ENCODE measurements around the gene CHSY1. TPM values are rescaled to one million over a fixed set of nuclear protein-coding genes. Genes with fewer than 3 reads are reported as not detected.

The CHSY1 gene
- total and polyA plus RNA-seq, 10 of the 15 experiments (the other 5 are each of a cell fraction or from before 2014, with no cell fraction given), result 1.4 to 31.2 (median 10.5) TPM

DNA sequence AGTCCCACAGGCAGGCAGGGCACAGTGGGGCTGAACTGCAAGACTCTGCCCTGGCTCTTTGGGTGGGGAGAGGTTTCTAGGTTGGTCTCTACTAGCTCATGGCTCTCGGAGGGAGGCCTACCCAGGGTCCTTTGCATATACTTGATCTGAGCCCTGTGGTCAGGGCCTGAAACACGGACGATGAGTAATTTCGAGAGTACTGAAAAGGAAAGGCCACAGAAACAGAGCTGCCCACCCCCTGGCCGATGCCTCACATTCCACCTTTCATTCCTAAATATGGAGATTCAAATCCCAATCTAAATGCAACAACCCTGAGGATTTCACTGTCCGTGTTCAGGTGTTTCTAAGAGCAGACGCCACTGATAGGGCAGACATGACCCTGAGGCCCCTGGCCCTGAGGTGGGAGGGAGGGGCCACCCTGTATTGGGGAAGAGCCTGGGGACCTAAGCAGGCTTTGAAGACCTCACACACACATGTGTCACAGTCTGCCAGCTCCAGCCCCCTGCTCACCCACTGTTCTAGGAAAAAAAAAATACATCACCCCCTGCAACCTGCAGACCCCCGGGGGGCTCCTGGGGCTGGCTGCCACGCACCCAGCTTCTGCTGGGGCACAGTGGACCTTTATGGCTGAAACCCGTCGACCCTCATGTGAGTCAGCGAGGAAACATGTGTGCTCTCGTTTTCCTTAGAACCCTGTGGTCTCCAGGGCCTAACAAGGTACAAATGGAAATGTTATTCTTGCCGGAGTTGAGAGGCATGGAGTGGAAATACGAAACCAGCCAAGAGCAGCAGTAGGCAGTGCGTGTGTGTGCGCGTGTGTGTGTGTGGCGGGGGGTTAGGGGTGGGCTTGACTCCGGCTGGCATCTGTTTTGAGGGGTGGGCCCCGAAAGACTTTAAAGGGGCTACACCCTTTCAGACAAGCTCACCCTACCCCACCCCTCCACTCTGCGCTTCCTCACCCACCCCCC lies 112.7 kb downstream of the CHSY1 start (continued):
- TF ChIP-seq FOS (IDR thresholded peaks at IDR 0.05; ENCODE audit: borderline replicate concordance, extremely low read depth, insufficient read length), result no peak
- no peak for TF ChIP-seq ZNF384 (IDR thresholded peaks at IDR 0.05; ENCODE audit: borderline replicate concordance, low read depth, low read length)
- TF ChIP-seq RAD21 (IDR thresholded peaks at IDR 0.05; ENCODE audit: insufficient read depth, low read depth, low read length), result no peak
- TF ChIP-seq NFIC (IDR thresholded peaks at IDR 0.05; ENCODE audit: low read depth, low read length), result peak; percentile 66; the same call in 1 of the 2 replicates
- 0 out of 2 replicates have a peak, but pooled peaks have one; percentile 41 for TF ChIP-seq TCF12 (IDR thresholded peaks at IDR 0.05; ENCODE audit: low read depth, low read length)
- peak; percentile 80 for TF ChIP-seq BCL11A (IDR thresholded peaks at IDR 0.05; ENCODE audit: low read depth, low read length)
- no peak for TF ChIP-seq TAF1 (IDR thresholded peaks at IDR 0.05; ENCODE audit: borderline replicate concordance, low read depth, low read length)
- TF ChIP-seq TCF7 (IDR thresholded peaks at IDR 0.05; ENCODE audit: borderline replicate concordance), result no peak
- no peak for TF ChIP-seq WRNIP1 (IDR thresholded peaks at IDR 0.05; ENCODE audit: borderline replicate concordance, low read depth, low read length)
- TF ChIP-seq, protein P1, sequence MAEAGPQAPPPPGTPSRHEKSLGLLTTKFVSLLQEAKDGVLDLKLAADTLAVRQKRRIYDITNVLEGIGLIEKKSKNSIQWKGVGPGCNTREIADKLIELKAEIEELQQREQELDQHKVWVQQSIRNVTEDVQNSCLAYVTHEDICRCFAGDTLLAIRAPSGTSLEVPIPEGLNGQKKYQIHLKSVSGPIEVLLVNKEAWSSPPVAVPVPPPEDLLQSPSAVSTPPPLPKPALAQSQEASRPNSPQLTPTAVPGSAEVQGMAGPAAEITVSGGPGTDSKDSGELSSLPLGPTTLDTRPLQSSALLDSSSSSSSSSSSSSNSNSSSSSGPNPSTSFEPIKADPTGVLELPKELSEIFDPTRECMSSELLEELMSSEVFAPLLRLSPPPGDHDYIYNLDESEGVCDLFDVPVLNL (IDR thresholded peaks at IDR 0.05; ENCODE audit: low read depth, low read length), result no peak
- TF ChIP-seq ESRRA (IDR thresholded peaks at IDR 0.05; ENCODE audit: low read length), result no peak
- no peak for TF ChIP-seq NR2C2 (IDR thresholded peaks at IDR 0.05; ENCODE audit: borderline replicate concordance, control insufficient read depth, insufficient read length, low read depth)
- TF ChIP-seq, protein P2, sequence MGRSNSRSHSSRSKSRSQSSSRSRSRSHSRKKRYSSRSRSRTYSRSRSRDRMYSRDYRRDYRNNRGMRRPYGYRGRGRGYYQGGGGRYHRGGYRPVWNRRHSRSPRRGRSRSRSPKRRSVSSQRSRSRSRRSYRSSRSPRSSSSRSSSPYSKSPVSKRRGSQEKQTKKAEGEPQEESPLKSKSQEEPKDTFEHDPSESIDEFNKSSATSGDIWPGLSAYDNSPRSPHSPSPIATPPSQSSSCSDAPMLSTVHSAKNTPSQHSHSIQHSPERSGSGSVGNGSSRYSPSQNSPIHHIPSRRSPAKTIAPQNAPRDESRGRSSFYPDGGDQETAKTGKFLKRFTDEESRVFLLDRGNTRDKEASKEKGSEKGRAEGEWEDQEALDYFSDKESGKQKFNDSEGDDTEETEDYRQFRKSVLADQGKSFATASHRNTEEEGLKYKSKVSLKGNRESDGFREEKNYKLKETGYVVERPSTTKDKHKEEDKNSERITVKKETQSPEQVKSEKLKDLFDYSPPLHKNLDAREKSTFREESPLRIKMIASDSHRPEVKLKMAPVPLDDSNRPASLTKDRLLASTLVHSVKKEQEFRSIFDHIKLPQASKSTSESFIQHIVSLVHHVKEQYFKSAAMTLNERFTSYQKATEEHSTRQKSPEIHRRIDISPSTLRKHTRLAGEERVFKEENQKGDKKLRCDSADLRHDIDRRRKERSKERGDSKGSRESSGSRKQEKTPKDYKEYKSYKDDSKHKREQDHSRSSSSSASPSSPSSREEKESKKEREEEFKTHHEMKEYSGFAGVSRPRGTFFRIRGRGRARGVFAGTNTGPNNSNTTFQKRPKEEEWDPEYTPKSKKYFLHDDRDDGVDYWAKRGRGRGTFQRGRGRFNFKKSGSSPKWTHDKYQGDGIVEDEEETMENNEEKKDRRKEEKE (IDR thresholded peaks at IDR 0.05), result no peak
- TF ChIP-seq CREB1 (IDR thresholded peaks at IDR 0.05; ENCODE audit: low read depth), result no peak
- TF ChIP-seq SIX5 (IDR thresholded peaks at IDR 0.05; ENCODE audit: low read depth, low read length, severe bottlenecking), result no peak
- TF ChIP-seq NFXL1 (IDR thresholded peaks at IDR 0.05; ENCODE audit: borderline replicate concordance), result no peak
- no peak for TF ChIP-seq RB1 (IDR thresholded peaks at IDR 0.05; ENCODE audit: borderline replicate concordance)
- TF ChIP-seq, protein P3, sequence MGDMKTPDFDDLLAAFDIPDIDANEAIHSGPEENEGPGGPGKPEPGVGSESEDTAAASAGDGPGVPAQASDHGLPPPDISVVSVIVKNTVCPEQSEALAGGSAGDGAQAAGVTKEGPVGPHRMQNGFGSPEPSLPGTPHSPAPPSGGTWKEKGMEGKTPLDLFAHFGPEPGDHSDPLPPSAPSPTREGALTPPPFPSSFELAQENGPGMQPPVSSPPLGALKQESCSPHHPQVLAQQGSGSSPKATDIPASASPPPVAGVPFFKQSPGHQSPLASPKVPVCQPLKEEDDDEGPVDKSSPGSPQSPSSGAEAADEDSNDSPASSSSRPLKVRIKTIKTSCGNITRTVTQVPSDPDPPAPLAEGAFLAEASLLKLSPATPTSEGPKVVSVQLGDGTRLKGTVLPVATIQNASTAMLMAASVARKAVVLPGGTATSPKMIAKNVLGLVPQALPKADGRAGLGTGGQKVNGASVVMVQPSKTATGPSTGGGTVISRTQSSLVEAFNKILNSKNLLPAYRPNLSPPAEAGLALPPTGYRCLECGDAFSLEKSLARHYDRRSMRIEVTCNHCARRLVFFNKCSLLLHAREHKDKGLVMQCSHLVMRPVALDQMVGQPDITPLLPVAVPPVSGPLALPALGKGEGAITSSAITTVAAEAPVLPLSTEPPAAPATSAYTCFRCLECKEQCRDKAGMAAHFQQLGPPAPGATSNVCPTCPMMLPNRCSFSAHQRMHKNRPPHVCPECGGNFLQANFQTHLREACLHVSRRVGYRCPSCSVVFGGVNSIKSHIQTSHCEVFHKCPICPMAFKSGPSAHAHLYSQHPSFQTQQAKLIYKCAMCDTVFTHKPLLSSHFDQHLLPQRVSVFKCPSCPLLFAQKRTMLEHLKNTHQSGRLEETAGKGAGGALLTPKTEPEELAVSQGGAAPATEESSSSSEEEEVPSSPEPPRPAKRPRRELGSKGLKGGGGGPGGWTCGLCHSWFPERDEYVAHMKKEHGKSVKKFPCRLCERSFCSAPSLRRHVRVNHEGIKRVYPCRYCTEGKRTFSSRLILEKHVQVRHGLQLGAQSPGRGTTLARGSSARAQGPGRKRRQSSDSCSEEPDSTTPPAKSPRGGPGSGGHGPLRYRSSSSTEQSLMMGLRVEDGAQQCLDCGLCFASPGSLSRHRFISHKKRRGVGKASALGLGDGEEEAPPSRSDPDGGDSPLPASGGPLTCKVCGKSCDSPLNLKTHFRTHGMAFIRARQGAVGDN (IDR thresholded peaks at IDR 0.05), result 0 out of 2 replicates have a peak, but pooled peaks have one; percentile 43
- TF ChIP-seq, protein P4, sequence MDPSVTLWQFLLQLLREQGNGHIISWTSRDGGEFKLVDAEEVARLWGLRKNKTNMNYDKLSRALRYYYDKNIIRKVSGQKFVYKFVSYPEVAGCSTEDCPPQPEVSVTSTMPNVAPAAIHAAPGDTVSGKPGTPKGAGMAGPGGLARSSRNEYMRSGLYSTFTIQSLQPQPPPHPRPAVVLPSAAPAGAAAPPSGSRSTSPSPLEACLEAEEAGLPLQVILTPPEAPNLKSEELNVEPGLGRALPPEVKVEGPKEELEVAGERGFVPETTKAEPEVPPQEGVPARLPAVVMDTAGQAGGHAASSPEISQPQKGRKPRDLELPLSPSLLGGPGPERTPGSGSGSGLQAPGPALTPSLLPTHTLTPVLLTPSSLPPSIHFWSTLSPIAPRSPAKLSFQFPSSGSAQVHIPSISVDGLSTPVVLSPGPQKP (IDR thresholded peaks at IDR 0.05; ENCODE audit: low read depth, low read length), result no peak
- no peak for TF ChIP-seq BRCA1 (IDR thresholded peaks at IDR 0.05; ENCODE audit: low read depth, low read length)
- no peak for TF ChIP-seq HDAC2 (IDR thresholded peaks at IDR 0.05)

All from GM12878 (cell line).